Ishikawa (cell line): ENCODE measurements around the gene ITGA11.

Experiments
- CEBPB ChIP-seq: IDR thresholded peaks from 2 replicates; pipeline ENCODE4 v1.6.1; 2012
- CREB1 ChIP-seq: IDR thresholded peaks from 2 replicates; pipeline ENCODE4 v1.6.1; 2012; ENCODE audit warnings: low read depth
- EGR1 ChIP-seq: IDR thresholded peaks from 2 replicates; pipeline ENCODE4 v1.6.1; 2012
- EP300 ChIP-seq: IDR thresholded peaks from 2 replicates; pipeline ENCODE4 v1.6.1; 2012; ENCODE audit warnings: borderline replicate concordance
- FOXM1 ChIP-seq: IDR thresholded peaks from 2 replicates; pipeline ENCODE4 v1.6.1; 2012; ENCODE audit warnings: low read depth, borderline replicate concordance
- NFIC ChIP-seq: IDR thresholded peaks from 2 replicates; pipeline ENCODE4 v1.6.1; 2012
- RAD21 ChIP-seq: IDR thresholded peaks from 2 replicates; pipeline ENCODE4 v1.6.1; 2012; ENCODE audit warnings: low read depth
- TAF1 ChIP-seq: IDR thresholded peaks from 2 replicates; pipeline ENCODE4 v1.6.1; 2012; ENCODE audit warnings: low read depth, mild to moderate bottlenecking
- TCF12 ChIP-seq: IDR thresholded peaks from 2 replicates; pipeline ENCODE4 v1.6.1; 2012; ENCODE audit warnings: low read depth
- TEAD4 ChIP-seq: IDR thresholded peaks from 2 replicates; pipeline ENCODE4 v1.6.1; 2012
- YY1 ChIP-seq: IDR thresholded peaks from 2 replicates; pipeline ENCODE4 v1.6.1; 2012; ENCODE audit warnings: low read depth
- ZBTB7A ChIP-seq: IDR thresholded peaks from 2 replicates; pipeline ENCODE4 v1.6.1; 2012; ENCODE audit warnings: low read depth
- TF ChIP-seq, protein P1 (sequence below): IDR thresholded peaks from 2 replicates; pipeline ENCODE4 v1.6.1; 2012
- TF ChIP-seq, protein P2 (sequence below): IDR thresholded peaks from 2 replicates; pipeline ENCODE4 v1.6.1; 2012; ENCODE audit warnings: low read depth, mild to moderate bottlenecking
- TF ChIP-seq, protein P3 (sequence below): IDR thresholded peaks from 2 replicates; pipeline ENCODE4 v1.6.1; 2012

Gene ITGA11

DNA sequence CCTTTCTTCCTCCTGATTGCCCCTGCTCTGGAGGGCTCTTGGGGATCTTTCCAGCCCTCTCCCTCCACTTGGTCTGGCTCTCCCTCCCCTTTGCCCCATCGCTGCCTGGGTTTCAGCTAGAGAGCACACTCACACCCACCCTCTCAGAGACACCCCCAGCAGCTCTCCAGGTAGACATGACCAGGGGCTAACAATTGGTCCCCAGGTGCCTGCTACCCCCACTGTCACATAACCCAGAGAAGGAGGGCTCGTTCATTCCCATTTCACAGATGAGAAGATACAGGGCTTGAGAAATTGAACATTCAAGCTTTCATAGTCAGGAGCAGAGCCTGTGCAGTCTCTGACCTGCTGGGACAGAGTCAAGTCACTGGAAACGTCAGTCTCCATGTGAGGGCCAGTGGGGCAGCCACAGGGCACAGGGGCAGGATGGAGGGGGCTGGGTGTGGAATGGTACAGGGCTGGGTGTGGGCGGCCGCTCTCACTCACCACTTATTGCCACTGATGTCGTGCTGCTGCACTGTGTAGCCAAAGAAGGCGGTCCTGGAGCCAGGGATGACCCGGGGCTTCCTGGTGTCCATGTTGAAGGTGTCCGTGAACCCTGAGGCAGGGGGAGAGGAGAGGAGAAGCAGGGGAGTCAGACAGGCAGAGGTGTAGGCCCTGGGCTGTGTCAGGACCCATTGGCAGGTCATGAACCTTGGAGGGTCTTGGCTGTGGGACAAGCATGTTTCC is 29.4 kb downstream of the ITGA11 start:
- TF ChIP-seq, protein P1, sequence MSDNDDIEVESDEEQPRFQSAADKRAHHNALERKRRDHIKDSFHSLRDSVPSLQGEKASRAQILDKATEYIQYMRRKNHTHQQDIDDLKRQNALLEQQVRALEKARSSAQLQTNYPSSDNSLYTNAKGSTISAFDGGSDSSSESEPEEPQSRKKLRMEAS = no peak
- TF ChIP-seq EP300 (no peak), NFIC (no peak), CEBPB (no peak), TCF12 (no peak)

DNA sequence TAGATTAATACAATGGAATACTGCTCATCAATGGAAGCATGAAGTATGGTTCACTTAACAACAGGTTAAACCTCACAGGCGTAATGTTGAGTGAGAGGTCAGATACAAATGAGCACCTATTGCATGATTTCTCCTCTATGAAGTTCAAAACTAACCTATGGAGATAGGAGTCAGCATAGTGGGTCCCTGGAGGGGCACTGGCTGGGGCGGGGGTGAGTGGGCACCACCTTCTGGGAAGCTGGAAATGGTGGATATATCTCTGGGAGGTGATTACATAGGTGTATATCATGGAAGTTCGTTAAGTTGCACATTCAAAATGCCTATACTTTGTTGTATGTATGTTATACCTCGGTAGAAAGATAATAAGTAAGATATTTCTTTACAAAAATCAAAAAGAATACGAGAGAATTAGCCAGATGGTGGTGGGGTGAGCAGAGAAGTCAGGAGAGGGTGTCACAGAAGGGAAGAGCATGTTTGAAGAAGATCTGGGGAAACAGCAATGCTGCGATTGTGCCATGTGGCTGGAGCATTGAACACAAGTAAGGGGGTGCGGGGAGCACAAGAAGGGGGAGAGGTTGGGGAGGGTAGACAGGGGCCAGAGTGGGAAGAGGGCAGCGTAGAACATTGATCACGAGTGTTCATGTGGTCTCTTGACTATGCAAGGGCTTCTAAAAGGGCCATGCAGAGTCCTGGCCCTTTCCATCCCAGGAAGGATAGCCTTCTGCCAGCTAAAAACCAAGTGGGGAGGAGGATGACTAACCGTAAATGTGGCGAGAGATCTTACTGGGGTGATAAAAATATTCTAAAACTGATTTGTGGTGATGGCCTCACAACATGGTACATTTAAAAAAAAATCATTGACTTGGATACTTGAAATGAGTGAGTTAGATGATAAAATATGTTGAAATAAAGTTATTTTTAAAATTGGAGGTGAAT is 30.2 kb downstream of the ITGA11 start:
- TF ChIP-seq, protein P1 = no peak
- TF ChIP-seq CEBPB (no peak), TEAD4 (no peak), CREB1 (no peak), RAD21 (no peak), ZBTB7A (no peak), YY1 (no peak), FOXM1 (no peak), TAF1 (no peak), TCF12 (no peak), NFIC (no peak), EGR1 (no peak), EP300 (no peak)
- TF ChIP-seq, protein P2, sequence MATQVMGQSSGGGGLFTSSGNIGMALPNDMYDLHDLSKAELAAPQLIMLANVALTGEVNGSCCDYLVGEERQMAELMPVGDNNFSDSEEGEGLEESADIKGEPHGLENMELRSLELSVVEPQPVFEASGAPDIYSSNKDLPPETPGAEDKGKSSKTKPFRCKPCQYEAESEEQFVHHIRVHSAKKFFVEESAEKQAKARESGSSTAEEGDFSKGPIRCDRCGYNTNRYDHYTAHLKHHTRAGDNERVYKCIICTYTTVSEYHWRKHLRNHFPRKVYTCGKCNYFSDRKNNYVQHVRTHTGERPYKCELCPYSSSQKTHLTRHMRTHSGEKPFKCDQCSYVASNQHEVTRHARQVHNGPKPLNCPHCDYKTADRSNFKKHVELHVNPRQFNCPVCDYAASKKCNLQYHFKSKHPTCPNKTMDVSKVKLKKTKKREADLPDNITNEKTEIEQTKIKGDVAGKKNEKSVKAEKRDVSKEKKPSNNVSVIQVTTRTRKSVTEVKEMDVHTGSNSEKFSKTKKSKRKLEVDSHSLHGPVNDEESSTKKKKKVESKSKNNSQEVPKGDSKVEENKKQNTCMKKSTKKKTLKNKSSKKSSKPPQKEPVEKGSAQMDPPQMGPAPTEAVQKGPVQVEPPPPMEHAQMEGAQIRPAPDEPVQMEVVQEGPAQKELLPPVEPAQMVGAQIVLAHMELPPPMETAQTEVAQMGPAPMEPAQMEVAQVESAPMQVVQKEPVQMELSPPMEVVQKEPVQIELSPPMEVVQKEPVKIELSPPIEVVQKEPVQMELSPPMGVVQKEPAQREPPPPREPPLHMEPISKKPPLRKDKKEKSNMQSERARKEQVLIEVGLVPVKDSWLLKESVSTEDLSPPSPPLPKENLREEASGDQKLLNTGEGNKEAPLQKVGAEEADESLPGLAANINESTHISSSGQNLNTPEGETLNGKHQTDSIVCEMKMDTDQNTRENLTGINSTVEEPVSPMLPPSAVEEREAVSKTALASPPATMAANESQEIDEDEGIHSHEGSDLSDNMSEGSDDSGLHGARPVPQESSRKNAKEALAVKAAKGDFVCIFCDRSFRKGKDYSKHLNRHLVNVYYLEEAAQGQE = no peak
- TF ChIP-seq, protein P3, sequence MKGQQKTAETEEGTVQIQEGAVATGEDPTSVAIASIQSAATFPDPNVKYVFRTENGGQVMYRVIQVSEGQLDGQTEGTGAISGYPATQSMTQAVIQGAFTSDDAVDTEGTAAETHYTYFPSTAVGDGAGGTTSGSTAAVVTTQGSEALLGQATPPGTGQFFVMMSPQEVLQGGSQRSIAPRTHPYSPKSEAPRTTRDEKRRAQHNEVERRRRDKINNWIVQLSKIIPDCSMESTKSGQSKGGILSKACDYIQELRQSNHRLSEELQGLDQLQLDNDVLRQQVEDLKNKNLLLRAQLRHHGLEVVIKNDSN = no peak

DNA sequence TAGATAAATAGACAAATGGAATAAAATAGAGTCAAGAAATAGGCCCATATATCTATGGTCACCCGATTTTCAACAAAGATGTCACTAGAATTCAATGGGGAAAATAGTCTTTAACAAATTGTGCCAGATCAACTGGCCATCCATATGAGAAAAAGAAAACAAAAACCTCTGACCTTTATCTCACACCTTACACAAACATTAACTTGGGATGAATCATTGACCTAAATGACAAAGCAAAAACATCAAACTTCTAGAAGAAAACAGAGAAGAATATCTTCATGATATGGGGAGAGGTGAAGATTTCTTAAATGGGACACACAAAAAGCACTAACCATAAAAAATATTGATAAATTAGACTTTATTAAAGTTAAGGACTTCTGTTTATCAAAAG is 31.9 kb downstream of the ITGA11 start:
- TF ChIP-seq, protein P1 = no peak
- no peak for TF ChIP-seq RAD21

DNA sequence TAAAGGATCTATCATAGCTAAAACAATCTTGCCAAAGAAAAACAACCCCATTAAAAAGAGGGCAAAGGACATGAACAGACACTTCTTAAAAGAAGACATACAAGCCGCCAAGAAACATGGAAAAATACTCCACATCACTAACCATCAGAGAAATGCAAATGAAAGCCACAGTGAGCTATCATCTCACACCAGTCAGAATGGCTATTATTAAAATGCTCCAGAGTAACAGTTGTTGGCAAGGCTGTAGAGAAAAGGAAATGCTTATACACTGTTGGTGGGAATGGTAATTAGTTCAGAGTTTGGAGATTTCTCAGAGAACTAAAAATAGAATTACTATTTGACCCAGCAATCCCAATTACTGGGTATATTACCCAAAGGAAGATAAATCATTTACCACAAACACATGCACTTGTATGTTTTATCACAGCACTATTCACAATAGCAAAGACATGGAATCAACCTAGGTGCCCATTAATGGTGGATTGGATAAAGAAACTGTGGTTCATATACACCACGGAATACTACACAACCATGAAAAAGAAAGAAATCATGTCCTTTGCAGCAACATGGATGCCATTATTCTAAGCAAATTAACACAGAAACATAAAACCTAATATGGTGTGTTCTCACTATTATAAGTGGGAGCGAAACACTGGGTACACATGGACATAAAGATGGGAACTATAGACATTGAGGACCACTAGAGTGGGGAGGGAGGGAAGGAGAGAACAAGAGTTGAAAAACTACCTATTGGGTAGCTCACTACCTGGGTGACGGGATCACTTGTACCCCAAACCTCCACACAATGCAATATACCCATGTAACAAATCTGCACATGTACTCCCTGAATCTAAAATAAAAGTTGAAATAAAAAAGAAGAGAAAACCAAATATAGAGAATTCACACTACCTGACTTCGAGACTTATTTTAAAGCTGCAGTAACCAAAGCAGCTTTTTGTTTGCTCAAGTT is 32.6 kb downstream of the ITGA11 start:
- TF ChIP-seq FOXM1 = no peak
- TF ChIP-seq CREB1 = no peak
- TF ChIP-seq, protein P2 = no peak
- TF ChIP-seq, protein P3 = no peak
- no peak for TF ChIP-seq EP300
- TF ChIP-seq RAD21 = no peak
- no peak for TF ChIP-seq CEBPB
- TF ChIP-seq TCF12 = no peak
- no peak for TF ChIP-seq TEAD4
- no peak for TF ChIP-seq NFIC
- TF ChIP-seq EGR1 = no peak
- no peak for TF ChIP-seq ZBTB7A
- no peak for TF ChIP-seq YY1
- no peak for TF ChIP-seq TAF1
- TF ChIP-seq, protein P1 = no peak
